ENCODE results near the gene SLC16A10.

GRCh38 chr6:111096246-111096645 lies 8.9 kb downstream of the SLC16A10 start:
- TF ChIP-seq CTCF (IDR thresholded peaks at IDR 0.05) (no peak), POLR2A (IDR thresholded peaks at IDR 0.05) (no peak)
